ENCODE measurements around the gene PRKCA.

PRKCA gene

GRCh38 chr17:66702106-66702936 lies 399.9 kb downstream of the PRKCA start:
- Histone ChIP-seq H3K4me3 (ENCODE audit: low read length) (no peak overlapping the region), H2AFZ (ENCODE audit: low read depth, low read length) (no peak overlapping the region), H3K4me1 (ENCODE audit: low read length) (peaks cover 22% of the 10 kb centered on the region), H3K79me2 (ENCODE audit: low read length) (no peaks in the 10 kb centered on the region), H3K9ac (ENCODE audit: low read length) (no peak overlapping the region), H3K9me3 (ENCODE audit: insufficient read depth, low read length) (no peaks in the 10 kb centered on the region; the same call in 1 of the 2 replicates), H4K20me1 (ENCODE audit: insufficient read depth, low read length) (no peaks in the 10 kb centered on the region), H3K4me2 (ENCODE audit: low read length) (no peak overlapping the region), H3K27me3 (ENCODE audit: low read depth, low read length) (no peaks in the 10 kb centered on the region), H3K27ac (ENCODE audit: low read length) (no peak overlapping the region), H3K36me3 (replicated peaks; ENCODE audit: low read depth, low read length) (no peaks in the 10 kb centered on the region)
- TF ChIP-seq EZH2phosphoT487 (IDR thresholded peaks at IDR 0.05; ENCODE audit: low read depth): no peak
- no peak for TF ChIP-seq CTCF (IDR thresholded peaks at IDR 0.05; ENCODE audit: low read depth, low read length)

- H3K27ac ChIP-seq (ENCODE audit: low read length): no peak overlapping the region
- H2AFZ ChIP-seq (ENCODE audit: low read depth, low read length): no peak overlapping the region
- no peaks in the 10 kb centered on the region for H3K9me3 ChIP-seq (ENCODE audit: insufficient read depth, low read length)
- no peaks in the 10 kb centered on the region for H3K79me2 ChIP-seq (ENCODE audit: low read length)
- TF ChIP-seq CTCF (IDR thresholded peaks at IDR 0.05; ENCODE audit: low read depth, low read length) (no peak), EZH2phosphoT487 (IDR thresholded peaks at IDR 0.05; ENCODE audit: low read depth) (no peak)
- no peaks in the 10 kb centered on the region for H3K36me3 ChIP-seq (replicated peaks; ENCODE audit: low read depth, low read length)
- no peak overlapping the region for H3K4me3 ChIP-seq (ENCODE audit: low read length)
- no peak overlapping the region for H3K4me2 ChIP-seq (ENCODE audit: low read length)
- no peaks in the 10 kb centered on the region for H4K20me1 ChIP-seq (ENCODE audit: insufficient read depth, low read length)
- H3K4me1 ChIP-seq (ENCODE audit: low read length): peaks cover 22% of the 10 kb centered on the region
- H3K27me3 ChIP-seq (ENCODE audit: low read depth, low read length): no peaks in the 10 kb centered on the region
- no peak overlapping the region for H3K9ac ChIP-seq (ENCODE audit: low read length)
Measured at GRCh38 chr17:66704858-66705520, 402.6 kb downstream of the PRKCA start.

- H3K4me2 ChIP-seq (ENCODE audit: low read length): peak overlapping the region; percentile 53
- no peak overlapping the region for H2AFZ ChIP-seq (ENCODE audit: low read depth, low read length)
- H4K20me1 ChIP-seq (ENCODE audit: insufficient read depth, low read length): no peaks in the 10 kb centered on the region
- H3K27ac ChIP-seq (ENCODE audit: low read length): no peak overlapping the region
- peak overlapping the region; percentile 61 for H3K4me3 ChIP-seq (ENCODE audit: low read length)
- no peaks in the 10 kb centered on the region for H3K9me3 ChIP-seq (ENCODE audit: insufficient read depth, low read length)
- H3K9ac ChIP-seq (ENCODE audit: low read length): peak overlapping the region; percentile 12; the same call in 1 of the 2 replicates
- H3K79me2 ChIP-seq (ENCODE audit: low read length): no peaks in the 10 kb centered on the region
- H3K36me3 ChIP-seq (replicated peaks; ENCODE audit: low read depth, low read length): no peaks in the 10 kb centered on the region
- peaks cover 22% of the 10 kb centered on the region for H3K4me1 ChIP-seq (ENCODE audit: low read length)
- H3K27me3 ChIP-seq (ENCODE audit: low read depth, low read length): 0 out of 2 replicates have a peak, but pooled peaks cover 4% of the 10 kb centered on the region
- TF ChIP-seq CTCF (IDR thresholded peaks at IDR 0.05; ENCODE audit: low read depth, low read length): no peak
- TF ChIP-seq EZH2phosphoT487 (IDR thresholded peaks at IDR 0.05; ENCODE audit: low read depth): no peak
Measured at GRCh38 chr17:66706851-66707450, 404.5 kb downstream of the PRKCA start.

- Histone ChIP-seq H2AFZ (ENCODE audit: low read depth, low read length) (no peak overlapping the region), H4K20me1 (ENCODE audit: insufficient read depth, low read length) (no peaks in the 10 kb centered on the region), H3K9me3 (ENCODE audit: insufficient read depth, low read length) (no peaks in the 10 kb centered on the region), H3K4me1 (ENCODE audit: low read length) (peaks cover 8% of the 10 kb centered on the region), H3K4me3 (ENCODE audit: low read length) (no peak overlapping the region), H3K79me2 (ENCODE audit: low read length) (no peaks in the 10 kb centered on the region), H3K36me3 (replicated peaks; ENCODE audit: low read depth, low read length) (no peaks in the 10 kb centered on the region), H3K9ac (ENCODE audit: low read length) (no peak overlapping the region), H3K27me3 (ENCODE audit: low read depth, low read length) (0 out of 2 replicates have a peak, but pooled peaks cover 4% of the 10 kb centered on the region), H3K4me2 (ENCODE audit: low read length) (no peak overlapping the region), H3K27ac (ENCODE audit: low read length) (no peak overlapping the region)
- TF ChIP-seq CTCF (IDR thresholded peaks at IDR 0.05; ENCODE audit: low read depth, low read length) (no peak), EZH2phosphoT487 (IDR thresholded peaks at IDR 0.05; ENCODE audit: low read depth) (no peak)
Measured at GRCh38 chr17:66711401-66711800, 409.0 kb downstream of the PRKCA start.
